ENCODE data around the gene ZFP36.

ZFP36 gene

GRCh38 chr19:39384839-39385568, 21.6 kb upstream of the ZFP36 start:
- no peak for DNase-seq

- no peak for DNase-seq
Measured at GRCh38 chr19:39385629-39386411, 20.8 kb upstream of the ZFP36 start.

- no peak for DNase-seq
Measured at GRCh38 chr19:39386557-39386956, 20.1 kb upstream of the ZFP36 start.

GRCh38 chr19:39388657-39389056, 18.0 kb upstream of the ZFP36 start:
- no peak for DNase-seq

GRCh38 chr19:39389631-39390414, 16.8 kb upstream of the ZFP36 start:
- DNase-seq: no peak

GRCh38 chr19:39390451-39390750, 16.2 kb upstream of the ZFP36 start:
- DNase-seq: no peak

- peak; percentile 97 to 100 for DNase-seq
Measured at GRCh38 chr19:39390751-39391437, 15.8 kb upstream of the ZFP36 start, which contains the start of the genes MED29 and PAF1. Gene MED29, plus strand, starts transcription at chr19:39391378. Its CDS starts 45 bp downstream, at chr19:39391423. Gene PAF1, minus strand, starts transcription at chr19:39391106. Its CDS starts 242 bp downstream, at chr19:39390864.

- DNase-seq: peak; percentile 56 to 71
Measured at GRCh38 chr19:39397360-39398296, 9.0 kb upstream of the ZFP36 start.

- peak in 1 of 2 donors; percentile 44 for DNase-seq
Measured at GRCh38 chr19:39398297-39398864, 8.3 kb upstream of the ZFP36 start.

- no peak for DNase-seq
Measured at GRCh38 chr19:39399668-39400050, 7.0 kb upstream of the ZFP36 start.

GRCh38 chr19:39400061-39400460, 6.6 kb upstream of the ZFP36 start:
- no peak for DNase-seq

GRCh38 chr19:39401070-39401548, 5.5 kb upstream of the ZFP36 start:
- DNase-seq: no peak

GRCh38 chr19:39401549-39402345, 4.9 kb upstream of the ZFP36 start:
- no peak for DNase-seq

- DNase-seq: peak; percentile 32 to 60
Measured at GRCh38 chr19:39402346-39403300, 4.0 kb upstream of the ZFP36 start.

GRCh38 chr19:39403331-39404312, 3.0 kb upstream of the ZFP36 start:
- DNase-seq: peak; percentile 45 to 63

- no peak for DNase-seq
Measured at GRCh38 chr19:39405261-39405957, 1.2 kb upstream of the ZFP36 start.
